ENCODE results near the gene ADSL.
"Not testable (repeated sequence)": the region's sequence is repeated elsewhere in the genome, so short reads cannot be mapped to it uniquely, and the experiment has no call there.

The ADSL gene

DNA sequence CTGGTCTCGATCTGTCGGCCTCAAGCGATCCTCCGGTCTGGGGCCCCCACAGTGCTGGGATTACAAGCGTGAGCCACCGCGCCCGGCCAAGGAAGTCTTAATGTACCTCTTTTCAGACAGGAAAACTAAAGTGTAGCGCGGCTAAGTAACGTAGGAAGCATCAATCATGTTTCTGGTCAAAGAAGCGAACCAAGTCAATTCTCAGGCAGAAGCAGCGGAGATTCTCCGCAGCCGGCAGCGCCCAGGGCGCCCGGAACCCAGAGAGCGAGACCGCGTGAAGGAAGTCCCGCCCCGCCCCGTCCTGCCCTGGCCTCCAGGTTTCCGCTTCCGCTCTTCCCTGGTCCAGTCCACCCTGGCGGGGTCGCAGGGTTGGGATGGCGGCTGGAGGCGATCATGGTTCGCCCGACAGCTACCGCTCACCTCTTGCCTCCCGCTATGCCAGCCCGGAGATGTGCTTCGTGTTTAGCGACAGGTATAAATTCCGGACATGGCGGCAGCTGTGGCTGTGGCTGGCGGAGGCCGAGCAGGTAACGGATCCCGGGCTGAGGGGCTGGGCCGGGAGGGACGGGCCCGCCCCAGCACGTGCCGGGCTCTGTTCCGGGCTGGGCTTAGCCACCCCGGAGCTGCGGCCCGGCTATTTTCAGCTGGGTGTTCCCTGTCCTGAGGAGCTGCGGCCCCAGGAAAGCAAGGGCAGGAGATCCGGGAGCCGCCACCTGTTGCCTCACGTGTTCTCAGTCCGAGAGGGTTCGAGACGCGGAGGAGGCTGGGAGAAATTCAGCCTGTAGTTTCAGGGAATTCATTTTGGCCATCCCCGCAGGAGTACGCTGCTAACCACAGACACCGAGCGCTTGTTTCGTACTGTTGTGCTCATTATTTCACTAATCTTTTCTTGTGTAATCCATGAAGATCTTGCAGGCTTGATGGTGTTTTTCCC, at the start of gene ADSL:
TSS of gene ADSL (plus strand) at position 316 of the 934 bp plus-strand sequence. CDS start at position 375, 59 bp downstream.
- DNase-seq: peak; percentile 80

GRCh38 chr22:40300316-40300715, 46.0 kb upstream of the ADSL start:
- DNase-seq: no peak

GRCh38 chr22:40300884-40301672, 45.2 kb upstream of the ADSL start:
- no peak for DNase-seq

DNA sequence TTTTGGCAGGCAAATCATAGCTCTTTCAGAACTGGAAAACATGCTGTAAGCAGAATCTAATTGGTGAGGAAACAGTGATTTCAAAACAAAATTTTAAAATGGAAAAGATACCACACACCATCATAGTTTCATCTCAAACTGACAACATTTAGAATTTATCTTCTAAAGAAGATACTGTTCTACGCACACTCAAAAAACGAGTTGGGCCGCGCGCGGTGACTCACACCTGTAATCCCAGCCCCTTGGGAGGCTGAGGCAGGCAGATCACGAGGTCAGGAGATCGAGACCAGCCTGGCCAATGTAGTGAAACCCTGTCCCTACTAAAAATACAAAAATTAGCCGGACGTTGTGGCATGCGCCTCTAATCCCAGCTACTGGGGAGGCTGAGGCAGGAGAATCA, 44.2 kb upstream of the ADSL start:
- no peak for DNase-seq

DNA sequence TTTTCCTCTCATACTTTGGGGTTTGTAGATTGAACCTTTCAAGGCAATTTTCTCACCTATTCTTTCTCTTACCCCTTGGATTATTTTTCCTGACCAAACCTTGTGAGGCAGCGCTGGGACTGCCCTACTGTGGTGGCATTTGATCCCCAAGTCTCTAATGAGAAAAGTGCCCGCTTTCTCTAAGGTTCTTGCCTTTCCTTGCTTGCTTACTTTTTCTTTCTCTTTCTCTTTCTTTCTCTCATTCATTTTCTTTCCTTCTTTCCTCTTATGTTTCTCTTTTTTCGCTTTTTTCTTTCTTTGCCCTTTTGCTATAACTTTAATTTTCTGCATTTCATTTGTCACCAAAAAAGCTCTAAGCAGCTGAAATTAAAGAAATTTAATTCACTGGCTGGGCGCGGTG, 40.7 kb upstream of the ADSL start:
- DNase-seq: no peak

DNA sequence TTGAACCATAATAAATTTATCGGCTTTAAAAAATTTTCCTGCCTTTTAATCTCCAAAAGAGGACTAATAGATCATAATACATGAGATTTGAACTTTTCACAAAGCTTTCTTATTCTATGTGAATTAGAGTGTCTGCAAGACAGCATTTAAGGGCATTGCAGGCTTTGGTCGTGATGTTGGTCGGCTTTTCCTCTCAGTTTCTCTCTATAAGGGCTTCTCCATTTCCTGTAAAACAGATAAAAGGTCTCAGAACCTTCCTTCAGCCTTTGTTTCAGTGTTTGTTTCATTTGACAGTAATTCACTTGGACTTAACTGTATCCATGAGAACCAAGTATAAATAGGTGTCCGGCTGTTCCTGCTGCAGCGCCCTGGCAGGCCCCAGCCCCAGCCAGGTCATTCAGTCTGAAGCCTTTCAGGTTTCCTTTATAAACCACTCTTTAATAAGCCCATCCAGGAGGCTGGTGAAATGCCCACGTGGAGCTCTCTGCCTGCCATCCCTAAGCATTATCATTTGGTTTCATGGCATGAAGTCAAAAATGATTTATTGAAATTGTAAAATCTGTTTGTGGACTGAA, 37.2 kb upstream of the ADSL start:
- no peak for DNase-seq

DNA sequence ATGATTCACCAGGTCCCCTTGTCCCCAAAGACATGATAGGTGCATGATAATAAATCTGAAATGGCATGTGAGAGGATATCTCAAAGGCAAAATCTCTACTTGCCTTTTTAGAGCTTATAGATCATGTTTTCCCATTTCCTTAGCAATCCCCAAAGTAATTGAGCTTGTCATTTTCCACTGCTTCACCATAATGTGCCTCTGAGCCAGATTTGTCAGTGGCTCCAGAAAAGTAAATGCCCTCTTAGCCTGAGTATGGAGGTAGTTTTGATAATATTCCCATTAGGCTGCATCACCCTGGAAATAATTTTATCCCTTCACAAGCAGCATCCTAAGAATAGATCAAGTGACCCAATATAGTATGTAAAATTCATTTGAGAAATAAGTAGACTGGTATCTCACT, 36.7 kb upstream of the ADSL start:
- DNase-seq: no peak

- no peak for DNase-seq
Observed at GRCh38 chr22:40310081-40310767, 36.1 kb upstream of the ADSL start.

GRCh38 chr22:40310768-40311120, 35.6 kb upstream of the ADSL start:
- no peak for DNase-seq

DNA sequence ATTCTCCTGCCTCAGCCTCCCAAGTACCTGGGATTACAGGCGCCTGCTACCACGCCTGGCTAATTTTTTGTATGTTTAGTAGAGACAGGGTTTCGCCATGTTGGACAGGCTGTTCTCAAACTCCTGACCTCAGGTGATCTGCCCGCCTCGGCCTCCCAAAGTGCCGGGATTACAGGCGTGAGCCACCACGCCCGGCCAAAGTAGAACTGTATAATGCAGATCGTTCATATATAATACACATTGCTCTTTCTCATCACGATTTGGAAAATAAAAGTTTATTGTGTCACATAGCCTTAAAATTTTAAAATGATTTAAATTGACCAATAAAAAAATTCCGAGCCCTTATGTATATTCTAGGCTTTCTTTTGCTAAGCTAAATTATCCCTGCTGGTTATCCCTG, 34.7 kb upstream of the ADSL start:
- not testable (repeated sequence) for DNase-seq

DNA sequence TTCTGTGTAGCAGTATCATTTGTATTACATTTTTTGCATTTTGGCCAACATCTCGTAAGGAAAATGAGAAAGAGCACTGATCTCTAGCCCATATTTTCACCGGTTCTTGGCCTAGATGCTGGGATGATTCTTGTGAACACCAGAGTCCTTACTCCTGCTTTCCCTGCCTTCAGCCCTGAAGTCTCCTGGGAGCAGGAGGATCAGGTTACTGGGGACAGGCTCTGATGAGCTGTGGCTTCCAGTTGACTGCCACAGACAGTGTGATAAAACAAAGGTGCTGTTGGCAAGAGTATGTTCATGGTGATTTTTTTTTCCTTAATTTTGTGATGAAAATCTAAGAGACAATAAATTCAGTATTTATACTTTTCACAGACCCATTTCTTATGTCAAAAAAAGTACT, 34.2 kb upstream of the ADSL start:
- DNase-seq: no peak

GRCh38 chr22:40313007-40313406, 33.3 kb upstream of the ADSL start:
- DNase-seq: no peak

- DNase-seq: no peak
Observed at GRCh38 chr22:40314041-40314440, 32.3 kb upstream of the ADSL start.

DNA sequence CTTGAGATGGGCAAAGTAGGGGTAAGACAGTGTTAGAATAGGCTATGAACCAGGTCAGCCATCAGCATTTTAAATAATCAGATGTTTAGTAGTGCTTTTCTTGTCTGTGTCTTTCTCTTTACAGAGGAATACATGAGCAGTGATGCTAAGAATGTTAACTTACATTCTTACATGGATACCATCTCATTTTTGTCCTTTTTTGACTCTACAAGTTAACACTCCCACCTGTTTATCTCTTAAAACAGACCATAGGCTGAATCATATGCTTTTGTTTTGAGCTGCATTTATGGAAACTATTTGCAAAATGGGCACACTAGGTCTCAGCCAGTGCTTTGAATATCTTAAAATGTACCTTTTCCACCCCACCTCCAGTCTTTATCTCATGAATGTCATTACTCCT, 25.6 kb upstream of the ADSL start:
- DNase-seq: no peak

DNA sequence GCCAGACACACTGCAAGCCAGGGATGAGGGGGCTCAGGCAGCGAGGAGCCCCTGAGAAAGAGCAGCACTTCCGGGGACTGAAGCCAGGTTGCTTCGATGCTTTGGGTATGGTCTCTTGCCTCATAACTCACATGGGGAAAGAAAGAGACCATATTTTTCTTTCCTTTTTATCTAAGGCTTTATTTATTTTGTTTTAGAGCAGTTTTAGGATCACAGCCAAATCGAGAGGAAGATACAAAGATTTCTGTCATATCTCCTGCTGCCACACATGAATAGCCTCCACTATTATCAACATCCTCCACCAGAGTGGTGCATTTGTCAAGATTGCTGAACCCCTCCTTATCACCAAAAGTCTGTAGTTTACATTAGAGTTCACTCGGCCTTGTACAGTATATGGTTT, 24.3 kb upstream of the ADSL start:
- no peak for DNase-seq

DNA sequence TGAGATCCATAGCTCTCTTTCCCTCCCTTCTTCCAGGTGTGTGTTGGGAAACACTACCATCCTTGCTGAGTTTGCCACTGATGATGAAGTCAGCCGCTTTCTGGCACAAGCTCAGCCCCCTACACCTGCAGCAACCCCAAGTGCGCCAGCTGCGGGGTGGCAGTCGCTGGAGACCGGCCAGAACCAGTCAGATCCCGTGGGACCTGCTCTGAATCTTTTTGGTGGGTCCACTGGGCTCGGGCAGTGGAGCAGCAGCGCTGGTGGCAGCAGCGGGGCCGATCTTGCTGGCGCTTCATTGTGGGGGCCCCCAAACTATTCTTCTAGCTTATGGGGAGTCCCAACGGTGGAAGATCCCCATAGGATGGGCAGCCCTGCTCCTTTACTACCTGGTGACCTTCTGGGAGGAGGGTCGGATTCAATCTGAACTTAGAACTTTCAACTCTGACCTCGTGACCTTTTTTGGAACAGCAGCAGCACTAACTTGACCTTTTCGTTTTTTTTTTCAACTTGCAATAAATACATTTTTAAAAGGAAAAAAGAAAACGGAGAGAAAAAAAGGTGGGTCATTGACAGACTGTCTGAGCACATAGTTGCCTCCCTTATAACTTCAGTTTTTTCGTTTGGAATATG, 23.4 kb upstream of the ADSL start:
- DNase-seq: no peak

GRCh38 chr22:40323681-40324171, 22.6 kb upstream of the ADSL start:
- DNase-seq: no peak

DNA sequence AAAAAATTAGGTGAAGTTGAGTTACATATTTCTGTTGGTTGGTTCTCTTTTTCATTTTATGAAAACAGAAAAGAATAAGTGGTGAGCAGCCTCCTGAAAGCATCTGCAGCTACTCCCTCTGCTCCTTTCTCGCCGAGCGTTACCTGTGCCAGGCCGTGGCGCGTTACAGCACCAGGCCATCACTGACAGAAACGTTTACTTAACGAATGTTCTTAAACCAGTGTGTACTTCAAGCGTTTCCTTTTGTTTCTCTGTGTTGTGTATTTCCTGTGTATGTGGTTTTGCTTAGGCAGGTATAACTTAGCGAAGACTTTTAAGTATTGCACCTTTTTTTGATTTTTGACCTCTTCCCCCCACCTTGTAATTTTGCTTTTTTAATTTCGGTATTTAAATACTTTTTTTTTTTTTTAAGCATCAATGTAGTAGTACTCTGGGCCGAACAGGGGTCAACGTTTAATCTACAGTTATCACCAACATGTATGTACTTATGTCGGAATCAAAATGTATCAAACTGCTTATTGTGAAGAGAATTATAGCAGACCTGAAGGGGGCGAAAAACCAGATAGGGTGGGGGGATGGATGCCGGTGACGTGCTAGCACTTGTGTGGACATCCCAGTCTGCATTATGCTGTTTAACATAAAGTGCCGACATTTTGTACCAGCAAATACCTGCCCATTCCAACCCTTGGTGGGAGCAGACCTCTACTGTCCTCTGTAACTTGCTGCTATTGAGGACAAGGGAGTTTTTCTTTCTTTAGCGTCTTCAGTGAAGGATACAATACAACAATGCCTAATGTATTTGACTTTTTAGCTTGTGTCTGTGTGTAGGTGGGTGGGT, 21.6 kb upstream of the ADSL start:
- no peak for DNase-seq

- DNase-seq: no peak
Observed at GRCh38 chr22:40325315-40325714, 21.0 kb upstream of the ADSL start.

GRCh38 chr22:40326905-40327735, 19.2 kb upstream of the ADSL start:
- peak; percentile 11 for DNase-seq
